Caki2 (cell line): Measurements from ENCODE around the gene PMPCA. TPM values are rescaled to one million over a fixed set of nuclear protein-coding genes. Genes with fewer than 3 reads are reported as not detected.
A peak's percentile ranks its signal among the peaks of the same experiment; 100 is the strongest.
"Not testable (repeated sequence)": the region's sequence is repeated elsewhere in the genome, so short reads cannot be mapped to it uniquely, and the experiment has no call there.

Source experiments
- DNase-seq: peaks from one replicate; pipeline ENCODE4 v3.0.0-alpha.2; 2015; ENCODE audit warnings: low read depth
- in situ Hi-C: cut with HindIII; loops from 2 replicates; pipeline ENCODE4 v1.10.0; 2016; ENCODE audit warnings: low sequenced_read_pairs, low pct_unique_long_range_greater_than_20kb, mixed read lengths
- total RNA-seq: library from RNA; depleted of rRNA; stranded (reverse); fragments of >200 nt; shearing (Covaris generic); gene quantifications from 2 replicates; pipeline ENCODE4 v1.2.3, GENCODE V29; 2014; ENCODE audit warnings: low replicate concordance

Gene PMPCA
- total RNA-seq, 1 experiment from 2014 or later, result 43.5 TPM

DNA sequence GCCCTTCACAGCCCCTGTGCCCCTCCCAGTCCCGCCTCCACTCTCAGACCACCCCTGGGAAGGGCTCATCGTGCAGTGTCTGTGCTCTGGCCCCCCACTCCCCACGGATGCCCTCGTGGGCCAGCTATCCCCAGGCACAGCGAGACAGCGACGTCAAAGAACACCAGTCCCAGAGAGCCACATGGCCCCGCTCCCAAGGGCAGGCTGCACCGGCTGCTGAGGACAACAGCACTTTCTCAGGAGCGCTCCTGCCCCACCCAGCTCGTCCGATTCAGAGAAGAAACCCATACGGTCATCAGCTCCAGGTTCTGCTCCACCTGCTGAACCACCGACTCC, 5.7 kb upstream of the PMPCA start:
- no peak for DNase-seq
- in situ Hi-C loops, result no loop called here

DNA sequence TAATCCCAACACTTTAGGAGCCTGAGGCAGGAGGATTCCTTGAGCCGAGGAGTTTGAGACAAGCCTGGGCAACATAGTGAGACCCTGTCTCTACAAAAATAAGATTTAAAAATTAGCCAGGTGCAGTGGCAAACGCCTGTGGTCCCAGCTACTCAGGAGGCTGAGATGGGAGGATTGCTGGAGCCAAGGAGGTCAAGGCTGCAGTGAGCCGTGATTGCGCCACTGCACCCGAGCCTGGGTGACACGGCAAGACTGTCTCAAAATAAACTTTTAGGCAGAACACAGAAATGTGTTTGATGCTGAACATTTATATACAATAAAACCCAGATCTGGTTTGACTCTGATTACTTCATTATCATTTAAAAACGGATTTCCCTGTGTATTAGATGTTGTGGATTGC, 5.0 kb upstream of the PMPCA start:
- in situ Hi-C loops, result no loop called here
- no peak for DNase-seq

DNA sequence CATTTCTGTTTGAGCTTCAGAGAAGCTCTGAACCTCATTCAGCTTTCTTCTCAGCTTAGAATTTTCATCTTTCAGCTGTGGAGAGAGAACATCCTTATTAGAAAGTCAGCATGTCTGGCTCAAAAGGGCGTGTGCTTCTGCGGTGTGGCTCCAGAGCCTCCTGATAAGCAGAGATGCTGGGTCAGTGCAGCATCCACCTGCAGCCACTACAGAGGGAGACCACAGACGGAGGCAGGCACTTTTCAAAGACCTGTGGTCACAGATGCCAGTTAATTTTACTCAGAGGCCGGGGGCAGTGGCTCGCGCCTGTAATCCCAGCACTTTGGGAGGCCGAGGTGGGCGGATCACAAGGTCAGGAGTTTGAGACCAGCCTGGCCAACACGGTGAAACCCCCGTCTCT, 4.6 kb upstream of the PMPCA start:
- in situ Hi-C loops, DNase-seq: not testable (repeated sequence)

DNA sequence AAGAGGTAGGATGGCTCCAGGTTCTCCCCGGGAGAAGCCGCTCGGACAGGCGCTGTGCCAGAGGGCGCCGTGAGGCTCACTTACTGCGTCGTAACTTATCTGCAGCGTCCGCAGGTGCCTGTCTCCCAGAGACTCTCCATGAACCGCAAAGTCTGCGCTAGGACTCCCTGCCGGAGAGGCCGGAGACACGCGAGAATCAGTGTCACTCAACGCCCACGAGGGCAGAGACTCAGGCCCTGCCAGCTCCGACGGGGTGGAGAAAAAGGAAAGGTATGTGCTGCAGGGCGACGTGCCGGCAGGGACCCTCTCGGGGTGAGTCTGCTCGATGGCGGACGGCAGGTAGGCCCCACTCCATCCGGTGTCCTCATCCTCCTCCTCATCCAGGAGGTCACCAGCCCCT, 3.4 kb upstream of the PMPCA start:
- DNase-seq, in situ Hi-C loops: not testable (repeated sequence)

DNA sequence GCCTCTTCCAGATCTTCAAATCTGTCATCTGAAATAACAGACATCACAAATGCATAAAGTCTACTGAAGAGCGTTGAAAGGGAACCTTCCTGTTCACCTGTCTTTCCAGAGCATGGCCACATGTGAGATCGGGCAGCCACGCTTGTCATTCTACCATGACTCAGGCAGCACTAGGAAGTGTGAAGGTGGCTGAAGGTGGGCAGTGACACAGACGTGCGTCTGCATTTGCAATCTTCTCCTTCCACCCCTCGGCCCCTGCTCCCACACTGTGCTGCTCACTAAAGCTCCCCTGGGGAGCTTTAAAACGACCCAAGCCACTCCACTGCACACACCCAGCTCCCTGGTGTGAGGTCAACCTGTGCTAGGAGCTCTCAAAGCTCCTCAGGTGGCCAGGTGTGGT, 2.5 kb upstream of the PMPCA start:
- in situ Hi-C loops, result no loop called here
- DNase-seq, result no peak

DNA sequence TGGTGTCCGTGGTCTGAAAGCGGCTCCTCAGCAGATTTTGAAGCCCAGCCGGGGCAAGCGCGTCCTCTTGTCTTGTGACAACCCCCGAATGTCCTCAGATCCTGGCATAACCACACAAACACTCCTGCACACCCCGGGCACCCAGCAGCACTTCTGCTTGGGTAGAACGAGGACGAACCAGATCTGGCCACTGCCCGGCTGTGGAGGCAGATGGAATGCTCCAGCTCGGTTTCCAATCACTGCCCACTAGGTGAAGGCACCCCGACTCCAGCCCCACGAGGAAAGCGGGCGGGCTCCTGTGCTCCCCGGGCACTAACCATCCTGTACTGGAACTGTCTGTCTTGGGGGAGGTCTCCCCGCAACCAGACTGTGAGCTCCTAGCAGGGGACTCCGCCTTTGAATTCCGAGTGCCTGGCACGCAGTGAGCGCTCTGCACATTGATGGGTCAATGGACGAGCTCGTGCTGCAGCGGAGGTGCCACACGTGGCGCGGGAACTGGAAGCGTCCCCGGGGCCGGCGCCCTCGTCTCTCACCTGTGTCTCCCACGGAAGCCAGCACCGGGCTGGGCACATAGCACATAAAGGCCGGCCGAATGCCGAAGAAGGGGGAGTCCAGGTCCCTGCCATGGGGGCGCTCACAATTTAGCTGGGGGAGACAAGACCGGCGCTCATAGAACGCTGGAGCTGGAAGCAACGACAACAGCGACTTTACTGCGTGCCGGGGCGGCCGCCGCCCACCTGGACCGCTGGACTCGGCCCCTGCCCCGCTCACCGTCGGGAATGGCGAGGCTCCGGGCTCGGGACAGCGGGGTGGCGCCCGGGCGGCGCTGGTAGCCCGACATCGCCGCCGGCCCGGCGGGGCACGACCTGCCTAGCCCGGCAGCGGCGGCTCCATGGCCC, 652 bp upstream of the PMPCA start:
- in situ Hi-C loops, result no loop called here
- peak; percentile 45 for DNase-seq

DNA sequence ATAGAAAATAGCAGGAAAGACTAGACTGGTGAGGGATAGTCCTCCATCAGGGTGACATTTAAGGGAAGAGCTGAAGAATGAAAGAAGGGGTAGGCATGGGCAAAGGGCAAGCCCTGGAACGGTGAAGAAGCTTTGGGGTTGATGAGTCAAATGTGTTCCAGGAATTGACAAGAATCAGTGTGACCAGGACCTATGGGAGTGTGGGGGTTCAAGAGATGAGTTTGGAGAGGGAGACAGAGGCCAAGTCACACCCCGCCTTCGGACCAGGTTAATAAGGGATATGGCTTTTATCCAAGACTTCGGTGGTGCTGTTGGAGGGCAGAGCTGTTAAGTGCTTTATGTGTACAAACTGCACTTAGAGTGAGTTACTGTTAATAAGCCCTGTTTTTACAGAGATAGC, 920 bp downstream of the PMPCA start:
- DNase-seq, result no peak
- in situ Hi-C loops, result no loop called here

DNA sequence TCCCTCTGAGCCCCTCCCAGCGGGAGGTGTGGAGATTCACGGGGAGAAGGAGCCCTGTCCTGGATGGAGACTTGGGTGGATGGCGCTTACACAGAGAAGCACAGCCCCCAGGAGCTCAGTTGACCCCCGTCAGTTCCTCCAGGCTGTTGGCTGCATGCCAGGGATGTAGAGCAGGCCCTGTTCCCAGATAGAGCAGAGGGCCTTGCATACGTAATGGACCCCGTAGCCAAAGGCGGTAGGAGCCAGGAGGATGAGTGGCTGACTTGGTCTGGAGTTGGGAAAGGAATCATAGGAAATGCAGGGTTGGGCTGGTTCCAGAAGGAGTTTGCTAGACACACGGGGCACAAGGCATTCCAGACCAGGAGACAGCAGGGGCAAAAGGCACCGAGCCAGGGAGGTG, 2.5 kb downstream of the PMPCA start:
- in situ Hi-C loops, result no loop called here

DNA sequence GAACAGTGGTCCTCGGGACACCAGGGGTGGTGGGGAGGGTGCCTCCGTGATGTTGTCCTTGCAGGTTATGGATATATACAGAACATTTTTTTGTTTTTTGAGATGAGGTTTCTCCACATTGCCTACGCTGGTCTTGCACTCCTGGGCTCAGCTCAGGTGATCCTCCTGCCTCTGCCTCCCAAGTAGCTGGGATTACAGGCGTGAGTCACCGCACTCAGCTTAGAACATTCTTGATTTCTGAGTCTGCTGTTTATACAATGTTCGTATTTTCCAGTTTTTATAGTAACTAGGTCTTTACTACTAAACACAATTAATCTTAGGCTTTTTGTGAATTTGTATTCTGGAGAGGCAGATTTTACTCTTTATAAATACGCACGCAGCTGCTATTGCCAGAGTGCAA, 6.0 kb downstream of the PMPCA start:
- in situ Hi-C loops, result no loop called here
- DNase-seq, result no peak

More for the DNA sequence above, 2.5 kb downstream of the PMPCA start:
- DNase-seq, result no peak

DNA sequence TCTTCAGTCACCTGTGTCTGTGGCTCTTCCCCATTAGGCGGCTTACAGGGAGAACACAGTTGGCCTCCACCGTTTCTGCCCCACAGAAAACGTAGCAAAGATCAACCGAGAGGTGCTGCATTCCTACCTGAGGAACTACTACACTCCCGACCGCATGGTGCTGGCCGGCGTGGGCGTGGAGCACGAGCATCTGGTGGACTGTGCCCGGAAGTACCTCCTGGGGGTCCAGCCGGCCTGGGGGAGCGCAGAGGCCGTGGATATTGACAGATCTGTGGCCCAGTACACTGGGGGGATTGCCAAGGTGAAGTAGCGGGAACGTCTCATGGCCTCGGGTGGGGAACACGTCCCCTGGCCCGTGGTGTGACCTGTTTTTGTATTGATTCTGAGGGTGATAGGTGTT, 6.5 kb downstream of the PMPCA start:
- in situ Hi-C loops, result no loop called here

DNA sequence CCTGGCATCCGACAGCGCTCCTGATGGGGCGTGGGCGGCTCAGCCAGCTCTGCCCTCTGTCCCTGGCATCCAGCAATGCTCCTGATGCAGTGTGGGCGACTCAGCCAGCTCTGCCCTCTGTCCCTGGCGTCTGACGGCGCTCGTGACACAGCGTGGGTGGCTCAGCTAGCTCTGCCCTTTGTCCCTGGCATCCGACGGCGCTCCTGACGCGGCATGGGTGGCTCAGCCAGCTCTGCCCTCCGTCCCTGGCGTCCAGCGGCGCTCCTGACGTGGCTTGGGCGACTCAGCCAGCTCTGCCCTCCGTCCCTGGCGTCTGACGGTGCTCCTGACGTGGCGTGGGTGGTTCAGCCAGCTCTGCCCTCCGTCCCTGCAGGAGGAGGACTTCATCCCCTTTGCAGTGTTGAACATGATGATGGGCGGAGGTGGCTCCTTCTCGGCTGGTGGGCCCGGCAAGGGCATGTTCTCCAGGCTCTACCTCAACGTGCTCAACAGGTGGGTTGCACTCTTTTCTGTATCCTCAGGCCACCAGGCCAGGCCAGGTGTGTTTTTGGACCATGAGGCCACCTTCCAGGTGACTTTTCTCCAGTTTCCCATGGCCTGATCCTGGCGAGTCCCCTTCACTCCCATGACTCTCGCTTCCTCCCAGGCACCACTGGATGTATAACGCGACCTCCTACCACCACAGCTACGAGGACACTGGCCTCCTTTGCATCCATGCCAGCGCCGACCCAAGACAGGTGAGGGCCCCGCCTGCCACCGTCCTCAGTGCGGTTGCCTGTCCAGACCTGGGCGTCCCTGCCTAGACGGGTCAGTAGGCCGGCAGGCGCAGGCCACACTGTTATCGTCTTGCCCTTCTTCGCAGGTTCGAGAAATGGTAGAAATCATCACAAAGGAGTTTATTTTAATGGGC, 8.0 kb downstream of the PMPCA start:
- in situ Hi-C loops, result no loop called here
- no peak for DNase-seq

More for the DNA sequence above, 6.5 kb downstream of the PMPCA start:
- no peak for DNase-seq

DNA sequence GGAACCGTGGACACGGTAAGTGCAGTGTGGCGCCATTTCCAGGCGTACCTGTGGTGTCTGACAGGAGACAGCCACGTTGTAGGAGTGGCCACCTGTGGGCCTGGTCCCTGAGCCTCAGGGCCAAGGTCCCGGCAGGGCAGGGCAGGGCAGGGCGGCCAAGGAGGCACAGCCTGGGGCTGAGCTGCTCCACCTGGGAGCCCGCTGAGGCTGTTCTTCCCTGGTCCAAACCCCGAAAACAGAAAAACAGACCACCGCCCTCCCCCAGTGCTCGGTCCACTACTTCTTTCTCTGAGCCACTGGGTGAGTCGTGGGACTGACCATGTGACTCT, 8.6 kb downstream of the PMPCA start:
- no peak for DNase-seq
- in situ Hi-C loops, result no loop called here

DNA sequence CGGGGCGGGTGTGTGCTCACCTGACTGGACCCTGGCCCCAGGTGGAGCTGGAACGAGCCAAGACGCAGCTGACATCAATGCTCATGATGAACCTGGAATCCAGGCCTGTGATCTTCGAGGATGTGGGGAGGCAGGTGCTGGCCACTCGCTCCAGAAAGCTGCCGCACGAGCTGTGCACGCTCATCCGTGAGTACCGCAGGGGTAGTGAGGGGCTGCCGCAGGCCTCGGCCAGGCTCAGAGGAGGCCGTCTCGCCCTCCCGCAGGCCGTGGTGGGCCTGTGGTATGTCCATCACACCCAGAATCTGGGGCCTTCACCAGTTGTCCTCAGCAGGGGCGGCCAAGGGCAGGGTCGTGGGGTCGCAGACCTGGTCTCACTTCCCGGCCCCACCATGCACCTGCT, 11.3 kb downstream of the PMPCA start:
- DNase-seq, result no peak
- in situ Hi-C loops, result no loop called here

DNA sequence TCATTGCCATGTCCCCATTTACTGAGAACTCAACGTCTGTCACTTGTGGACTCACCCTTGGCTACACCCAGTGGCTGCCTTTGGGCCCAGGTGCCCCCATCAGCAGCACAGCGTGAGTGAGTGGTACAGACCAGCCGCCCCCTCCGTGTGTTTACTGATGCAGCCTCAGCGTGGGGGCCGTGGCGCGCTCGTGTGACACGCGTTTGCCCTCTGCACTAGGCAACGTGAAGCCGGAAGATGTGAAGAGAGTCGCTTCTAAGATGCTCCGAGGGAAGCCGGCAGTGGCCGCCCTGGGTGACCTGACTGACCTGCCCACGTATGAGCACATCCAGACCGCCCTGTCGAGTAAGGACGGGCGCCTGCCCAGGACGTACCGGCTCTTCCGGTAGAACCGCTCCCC, 12.4 kb downstream of the PMPCA start:
- in situ Hi-C loops, result no loop called here
- no peak for DNase-seq

DNA sequence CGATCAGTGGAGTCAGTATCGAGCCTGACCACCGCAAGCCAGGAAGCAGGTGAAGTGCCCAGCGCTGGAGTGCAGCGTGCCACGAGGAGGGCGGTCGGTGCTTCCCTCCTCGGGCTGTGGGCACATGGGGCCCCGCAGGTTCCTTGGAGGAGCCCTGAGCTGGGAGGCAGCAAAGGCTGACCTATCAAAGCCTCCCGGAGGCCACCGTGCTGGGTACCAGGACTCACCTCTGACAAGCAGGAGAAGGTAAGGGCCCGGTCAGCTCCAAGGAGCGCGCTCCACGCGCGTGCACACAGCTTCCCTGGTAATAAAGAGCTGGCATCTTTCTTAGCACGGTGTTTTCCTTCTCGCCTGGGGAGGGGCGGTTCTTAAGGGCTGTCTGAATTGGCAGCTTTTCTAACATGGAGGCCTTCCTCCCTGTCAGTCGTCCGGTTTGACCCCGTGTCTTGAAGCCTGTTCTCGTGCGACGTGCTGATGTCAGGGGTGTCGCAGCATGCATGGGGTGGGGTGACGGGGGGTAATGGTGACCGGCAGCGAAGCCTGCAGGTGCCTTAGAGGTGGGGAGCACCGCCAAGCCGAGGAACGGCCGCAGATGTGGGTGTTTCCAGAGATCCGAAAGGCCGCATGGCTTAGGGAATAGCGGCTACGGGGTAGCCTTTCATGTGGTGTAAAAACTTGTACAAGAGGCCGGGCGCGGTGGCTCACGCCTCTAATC, 13.1 kb downstream of the PMPCA start:
- no peak for DNase-seq
- in situ Hi-C loops, result no loop called here

DNA sequence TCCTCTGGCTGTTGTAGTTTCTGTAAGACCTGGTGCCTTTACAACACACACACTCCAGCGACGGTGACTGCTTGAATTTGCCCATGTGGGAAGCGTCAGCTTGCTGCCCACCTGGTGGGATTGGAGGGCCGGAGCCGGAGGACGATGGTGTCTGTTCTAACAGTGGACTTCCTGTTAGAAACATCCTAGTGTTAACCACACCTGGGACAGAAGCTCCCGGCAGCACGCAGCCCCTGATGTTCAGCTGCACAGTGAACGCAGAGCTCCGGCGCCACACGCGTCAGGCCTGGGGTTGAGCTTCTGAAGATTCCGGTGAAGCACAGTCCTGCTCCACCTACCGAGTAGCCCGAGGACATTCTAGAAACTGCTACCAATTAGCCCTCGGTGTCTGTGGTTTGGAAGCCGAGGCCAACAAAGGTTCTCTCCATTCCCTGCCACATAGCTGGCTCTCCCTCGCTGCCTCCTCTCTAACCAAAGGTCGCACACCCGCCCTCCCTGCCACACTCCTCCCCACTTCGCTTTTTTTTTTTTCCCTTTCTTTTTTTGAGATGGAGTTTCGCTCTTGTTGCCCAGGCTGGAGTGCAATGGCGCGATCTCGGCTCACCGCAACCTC, 14.4 kb downstream of the PMPCA start:
- no peak for DNase-seq
- in situ Hi-C loops, result no loop called here

DNA sequence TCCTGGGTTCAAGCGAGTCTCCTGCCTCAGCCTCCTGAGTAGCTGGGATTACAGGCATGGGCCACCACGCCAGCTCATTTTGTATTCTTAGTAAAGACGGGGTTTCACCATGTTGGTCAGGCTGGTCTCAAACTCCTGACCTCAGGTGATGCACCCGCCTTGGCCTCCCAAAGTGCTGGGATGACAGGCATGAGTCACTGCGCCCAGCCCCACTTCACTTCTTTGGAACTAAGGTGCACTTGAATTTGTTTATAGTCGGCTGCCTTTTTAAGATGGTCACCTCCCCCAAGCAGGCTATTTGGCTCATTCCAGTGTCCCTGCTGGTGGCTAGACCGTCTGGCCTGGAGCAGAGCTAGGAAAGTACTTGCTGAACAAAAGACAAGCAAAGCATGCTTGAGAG, 14.9 kb downstream of the PMPCA start:
- in situ Hi-C loops, DNase-seq: not testable (repeated sequence)

DNA sequence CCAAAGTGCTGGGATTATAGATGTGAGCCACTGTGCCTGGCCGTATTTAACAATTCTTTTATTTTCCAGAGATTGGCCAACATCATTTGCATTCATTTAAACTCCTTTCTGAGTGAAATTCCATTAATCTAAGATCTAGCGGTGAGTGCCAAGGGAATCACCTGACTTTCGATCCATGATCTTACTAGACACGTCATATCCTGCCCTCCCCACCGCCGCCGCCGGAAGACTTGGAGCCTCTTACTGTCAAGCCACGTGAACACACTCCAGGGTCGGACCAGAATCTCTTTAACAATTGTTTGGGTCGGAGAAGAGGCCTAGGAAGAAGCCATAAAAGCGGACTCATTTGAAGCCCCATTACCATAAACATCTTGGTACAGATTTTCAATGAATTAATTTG, 16.3 kb downstream of the PMPCA start:
- DNase-seq, result no peak
- in situ Hi-C loops, result no loop called here
